Activated naive CD8-positive, alpha-beta T cell treated with anti-CD3 and anti-CD28 coated beads, Interleukin-2, amount 10 ng/mL, durations not matched to agents 7 days and 5 days (primary cell): ENCODE measurements around the gene STT3A. TPM values are rescaled to one million over a fixed set of nuclear protein-coding genes. Genes with fewer than 3 reads are reported as not detected.
"Not testable (repeated sequence)": the region's sequence is repeated elsewhere in the genome, so short reads cannot be mapped to it uniquely, and the experiment has no call there.

Source experiments
- ATAC-seq: fragments of 150-1000 bp; cut with Tn5 transposase; one replicate; pipeline ENCODE4 v1.10.0; 2021; ENCODE audit warnings: low read depth, moderate library complexity
- POLR2A ChIA-PET: fragments of 350-600 bp; sonication (Branson Sonifier 250); formaldehyde crosslinking; loops from one replicate; lab custom pipeline; 2021; ENCODE audit warnings: antibody characterized with exemption; lab: Charles Lee
- DNase-seq: peaks from one replicate; pipeline ENCODE4 v3.0.0; 2021
- H3K27ac Mint-ChIP-seq: one replicate; pipeline ENCODE4 v1.8.0; 2022; ENCODE audit warnings: mild to moderate bottlenecking, mixed read lengths
- H3K27me3 Mint-ChIP-seq: one replicate; pipeline ENCODE4 v1.8.0; 2022; ENCODE audit warnings: mild to moderate bottlenecking, moderate library complexity, mixed read lengths
- H3K36me3 Mint-ChIP-seq: one replicate; pipeline ENCODE4 v1.8.0; 2021; ENCODE audit warnings: mild to moderate bottlenecking, mixed read lengths
- H3K4me1 Mint-ChIP-seq: one replicate; pipeline ENCODE4 v1.8.0; 2021; ENCODE audit warnings: mixed read lengths
- H3K4me3 Mint-ChIP-seq: one replicate; pipeline ENCODE4 v1.8.0; 2022; ENCODE audit warnings: mild to moderate bottlenecking, moderate library complexity, mixed read lengths
- H3K9me3 Mint-ChIP-seq: one replicate; pipeline ENCODE4 v1.8.0; 2021; ENCODE audit warnings: mixed read lengths
- total RNA-seq, 2 experiments: library from RNA; stranded (reverse); gene quantifications; one replicate each; pipeline ENCODE4 v1.2.3, GENCODE V29; 2021

STT3A gene
- total RNA-seq, 2 experiments from 2014 or later, result 86.1 to 86.7 TPM

GRCh38 chr11:125569915-125570621, 22.6 kb upstream of the STT3A start:
- peaks cover 14% of the 10 kb centered on the region for H3K36me3 Mint-ChIP-seq
- ATAC-seq (no peak), DNase-seq (no peak)
- no peaks in the 10 kb centered on the region for H3K27me3 Mint-ChIP-seq
- H3K4me1 Mint-ChIP-seq, result peaks cover 28% of the 10 kb centered on the region
- POLR2A ChIA-PET, result interaction anchor here (0.9 to 2.1 kb wide), 7 partner anchors 10 to 317 kb away, joined by 3 to 33 read pairs (median 7); partner anchors contain the start of genes CHEK1, HYLS1 and STT3A
- H3K9me3 Mint-ChIP-seq, result no peaks in the 10 kb centered on the region
- H3K4me3 Mint-ChIP-seq, result peak overlapping the region; percentile 91
- H3K27ac Mint-ChIP-seq, result peak overlapping the region; percentile 86

GRCh38 chr11:125570952-125571351, 21.7 kb upstream of the STT3A start:
- DNase-seq, result no peak

GRCh38 chr11:125572916-125573315, 19.7 kb upstream of the STT3A start:
- peaks cover 29% of the 10 kb centered on the region for H3K36me3 Mint-ChIP-seq
- no peak for ATAC-seq
- POLR2A ChIA-PET, result no interaction called here

More at GRCh38 chr11:125570952-125571351, 21.7 kb upstream of the STT3A start:
- Mint-ChIP-seq H3K4me3 (peak overlapping the region; percentile 91), H3K36me3 (peaks cover 17% of the 10 kb centered on the region), H3K9me3 (no peaks in the 10 kb centered on the region), H3K27ac (peak overlapping the region; percentile 7), H3K4me1 (peaks cover 28% of the 10 kb centered on the region), H3K27me3 (no peaks in the 10 kb centered on the region)
- POLR2A ChIA-PET, result interaction anchor here (0.5 to 2.1 kb wide), 4 partner anchors 21 to 319 kb away, joined by 3 to 33 read pairs (median 14); partner anchors contain the start of genes CHEK1, HYLS1 and STT3A
- no peak for ATAC-seq

GRCh38 chr11:125577181-125577580, 15.5 kb upstream of the STT3A start:
- H3K27me3 Mint-ChIP-seq, DNase-seq, H3K27ac Mint-ChIP-seq, H3K4me3 Mint-ChIP-seq, H3K9me3 Mint-ChIP-seq, H3K4me1 Mint-ChIP-seq, ATAC-seq, POLR2A ChIA-PET: not testable (repeated sequence)
- peaks cover 39% of the 10 kb centered on the region for H3K36me3 Mint-ChIP-seq

More at GRCh38 chr11:125572916-125573315, 19.7 kb upstream of the STT3A start:
- Mint-ChIP-seq H3K9me3 (no peaks in the 10 kb centered on the region), H3K4me1 (peaks cover 21% of the 10 kb centered on the region), H3K27ac (no peak overlapping the region), H3K4me3 (no peak overlapping the region), H3K27me3 (no peaks in the 10 kb centered on the region)
- DNase-seq, result no peak

GRCh38 chr11:125578783-125579182, 13.9 kb upstream of the STT3A start:
- no peaks in the 10 kb centered on the region for H3K9me3 Mint-ChIP-seq
- DNase-seq (no peak), ATAC-seq (no peak)
- no peak overlapping the region for H3K4me3 Mint-ChIP-seq
- H3K36me3 Mint-ChIP-seq, result peaks cover 43% of the 10 kb centered on the region
- no peaks in the 10 kb centered on the region for H3K27me3 Mint-ChIP-seq
- no peak overlapping the region for H3K27ac Mint-ChIP-seq
- POLR2A ChIA-PET, result no interaction called here
- no peaks in the 10 kb centered on the region for H3K4me1 Mint-ChIP-seq

- ATAC-seq, result no peak
- Mint-ChIP-seq H3K9me3 (no peaks in the 10 kb centered on the region), H3K4me3 (no peak overlapping the region), H3K36me3 (peaks cover 44% of the 10 kb centered on the region), H3K27ac (no peak overlapping the region), H3K4me1 (no peaks in the 10 kb centered on the region), H3K27me3 (no peaks in the 10 kb centered on the region)
- DNase-seq, result no peak
- POLR2A ChIA-PET, result interaction anchor here (1.4 kb wide), 1 partner anchor 46 kb away, joined by 6 read pairs; the partner anchor contains the start of gene CHEK1
Measured at GRCh38 chr11:125579811-125580210, 12.8 kb upstream of the STT3A start.

GRCh38 chr11:125583496-125583895, 9.2 kb upstream of the STT3A start:
- DNase-seq, result no peak
- no peaks in the 10 kb centered on the region for H3K9me3 Mint-ChIP-seq
- POLR2A ChIA-PET, result interaction anchor here (1.4 kb wide), 1 partner anchor 9 kb away, joined by 3 read pairs; no protein-coding TSS in a partner anchor
- no peak overlapping the region for H3K27ac Mint-ChIP-seq
- no peak for ATAC-seq
- no peaks in the 10 kb centered on the region for H3K4me1 Mint-ChIP-seq
- no peaks in the 10 kb centered on the region for H3K27me3 Mint-ChIP-seq
- H3K36me3 Mint-ChIP-seq, result peaks cover 27% of the 10 kb centered on the region
- no peak overlapping the region for H3K4me3 Mint-ChIP-seq

GRCh38 chr11:125585487-125585886, 7.2 kb upstream of the STT3A start:
- Mint-ChIP-seq H3K27ac (no peak overlapping the region), H3K4me1 (no peaks in the 10 kb centered on the region), H3K4me3 (no peak overlapping the region), H3K36me3 (peaks cover 20% of the 10 kb centered on the region), H3K27me3 (no peaks in the 10 kb centered on the region), H3K9me3 (no peaks in the 10 kb centered on the region)
- POLR2A ChIA-PET, result no interaction called here
- ATAC-seq (no peak), DNase-seq (no peak)

- Mint-ChIP-seq H3K27ac (no peak overlapping the region), H3K27me3 (no peaks in the 10 kb centered on the region), H3K4me3 (no peak overlapping the region), H3K4me1 (peaks cover 4% of the 10 kb centered on the region), H3K36me3 (peaks cover 15% of the 10 kb centered on the region), H3K9me3 (no peaks in the 10 kb centered on the region)
- POLR2A ChIA-PET, result no interaction called here
- no peak for DNase-seq
- ATAC-seq, result no peak
Measured at GRCh38 chr11:125586623-125587022, 6.0 kb upstream of the STT3A start.

GRCh38 chr11:125587480-125587879, 5.2 kb upstream of the STT3A start:
- H3K9me3 Mint-ChIP-seq, result no peaks in the 10 kb centered on the region
- ATAC-seq (no peak), DNase-seq (no peak)
- no peak overlapping the region for H3K27ac Mint-ChIP-seq
- peaks cover 6% of the 10 kb centered on the region for H3K4me1 Mint-ChIP-seq
- no peak overlapping the region for H3K4me3 Mint-ChIP-seq
- peaks cover 15% of the 10 kb centered on the region for H3K36me3 Mint-ChIP-seq
- POLR2A ChIA-PET, result no interaction called here
- H3K27me3 Mint-ChIP-seq, result no peaks in the 10 kb centered on the region

GRCh38 chr11:125588505-125588904, 4.1 kb upstream of the STT3A start:
- DNase-seq, result no peak
- POLR2A ChIA-PET, result no interaction called here
- H3K36me3 Mint-ChIP-seq, result peaks cover 13% of the 10 kb centered on the region
- no peak overlapping the region for H3K27ac Mint-ChIP-seq
- no peaks in the 10 kb centered on the region for H3K9me3 Mint-ChIP-seq
- no peaks in the 10 kb centered on the region for H3K27me3 Mint-ChIP-seq
- H3K4me3 Mint-ChIP-seq, result no peak overlapping the region
- ATAC-seq, result no peak
- peaks cover 11% of the 10 kb centered on the region for H3K4me1 Mint-ChIP-seq

- peaks cover 34% of the 10 kb centered on the region for H3K4me1 Mint-ChIP-seq
- H3K4me3 Mint-ChIP-seq, result peak overlapping the region; percentile 100
- ATAC-seq (peak; percentile 17), DNase-seq (peak; percentile 66)
- peak overlapping the region; percentile 94 for H3K27ac Mint-ChIP-seq
- H3K36me3 Mint-ChIP-seq, result peaks cover 10% of the 10 kb centered on the region
- H3K27me3 Mint-ChIP-seq, result no peaks in the 10 kb centered on the region
- POLR2A ChIA-PET, result interaction anchor here (0.7 to 3.9 kb wide), 7 partner anchors 8 to 295 kb away, joined by 3 to 44 read pairs (median 5); partner anchors contain the start of genes CHEK1, EI24 and HYLS1
- no peaks in the 10 kb centered on the region for H3K9me3 Mint-ChIP-seq
Measured at GRCh38 chr11:125591649-125592304, 875 bp upstream of the STT3A start.

- no peak for ATAC-seq
- H3K9me3 Mint-ChIP-seq, result no peaks in the 10 kb centered on the region
- peak overlapping the region; percentile 94 for H3K27ac Mint-ChIP-seq
- H3K27me3 Mint-ChIP-seq, result no peaks in the 10 kb centered on the region
- DNase-seq, result no peak
- peaks cover 36% of the 10 kb centered on the region for H3K4me1 Mint-ChIP-seq
- POLR2A ChIA-PET, result interaction anchor here (1.4 to 3.9 kb wide), 4 partner anchors 23 to 294 kb away, joined by 3 to 44 read pairs (median 20); partner anchors contain the start of genes CHEK1, EI24 and HYLS1
- peaks cover 12% of the 10 kb centered on the region for H3K36me3 Mint-ChIP-seq
- H3K4me3 Mint-ChIP-seq, result peak overlapping the region; percentile 100
Measured at GRCh38 chr11:125593114-125593820, 615 bp downstream of the STT3A start.
